Left lung (tissue), 10 donors: ENCODE results near the gene ZNF354C. TPM values are rescaled to one million over a fixed set of nuclear protein-coding genes. Genes with fewer than 3 reads are reported as not detected.

ENCODE experiments used
- ATAC-seq: fragments of 200-7000 bp; cut with Tn5 transposase; one replicate; pipeline ENCODE4 v1.9.1; 2020; ENCODE audit warnings: moderate library complexity
- DNase-seq, 4 donors: peaks; one replicate each; pipeline ENCODE4 v3.0.0-alpha.2; 2013 to 2020
- H3K27ac ChIP-seq, 2 donors: fragments of 200-600 bp; sonication (generic) in 1 of 2; one replicate each; pipeline versions ENCODE4 v1.5.0 to v1.8.0; 2020 to 2021
- H3K27me3 ChIP-seq, 2 donors: fragments of 200-600 bp; sonication (generic) in 1 of 2; one replicate each; pipeline versions ENCODE4 v1.5.0 to v1.8.0; 2020 to 2021
- H3K36me3 ChIP-seq, 2 donors: fragments of 200-600 bp; sonication (generic) in 1 of 2; one replicate each; pipeline versions ENCODE4 v1.5.0 to v1.8.0; 2020 to 2021
- H3K4me1 ChIP-seq, 2 donors: fragments of 200-600 bp; one replicate each; pipeline ENCODE4 v1.8.0; 2021
- H3K4me3 ChIP-seq, 2 donors: fragments of 200-600 bp; sonication (generic) in 1 of 2; one replicate each; pipeline versions ENCODE4 v1.5.0 to v1.8.0; 2020 to 2021; ENCODE audit warnings: mild to moderate bottlenecking in 1 of 2
- H3K9me3 ChIP-seq, 2 donors: fragments of 200-600 bp; sonication (generic) in 1 of 2; one replicate each; pipeline versions ENCODE4 v1.5.0 to v1.8.0; 2020 to 2021
- CTCF ChIP-seq, 2 donors: fragments of 200-600 bp; sonication (generic) in 1 of 2; IDR thresholded peaks; one replicate each; pipeline versions ENCODE4 v1.5.0 to v1.8.0; 2021; ENCODE audit warnings: antibody characterized with exemption in 2 of 2
- intact Hi-C, 2 donors: fragments of 100-400 bp; cut with DNase I; formaldehyde crosslinking; loops; one replicate each; pipeline versions ENCODE4 v1.11.2 to v1.14.2; 2022
- polyA plus RNA-seq, 6 donors: library from polyadenylated mRNA; unstranded; fragments of 120-200 nt; gene quantifications; one replicate each; pipeline ENCODE4 v1.2.1, GENCODE V29; 2013; ENCODE audit not compliant: insufficient read length in 6 of 6
- total RNA-seq, 2 donors: library from RNA; stranded (reverse); fragmentation: NEBNext Ultra II Directional; extraction: Animal tissue kit (Norgen Biotek cat#: 25700); gene quantifications; one replicate each; pipeline ENCODE4 v1.2.1, GENCODE V29; 2021
- donor health status: DM: no; HTN: yes; CAD: no.
- donor health status: DM: no; HTN: no; CAD: no.

Gene ZNF354C
- total and polyA plus RNA-seq, 8 donors, result 5.2 to 18.8 (median 15.9) TPM

- Histone ChIP-seq H3K9me3 (peaks cover 0 to 87% of the 10 kb centered on the region in 2 donors), H3K36me3 (peaks cover 0 to 23% of the 10 kb centered on the region in 2 donors), H3K4me1 (no peaks in the 10 kb centered on the region), H3K27ac (no peak overlapping the region), H3K27me3 (peaks cover 0 to 12% of the 10 kb centered on the region in 2 donors), H3K4me3 (no peak overlapping the region)
- ATAC-seq (no peak), DNase-seq (peak in 2 of 4 donors; percentile 17 to 75)
- TF ChIP-seq CTCF (IDR thresholded peaks at IDR 0.05), result no peak
- intact Hi-C loops, result no loop called here
Observed at GRCh38 chr5:179120951-179121666, 60.9 kb downstream of the ZNF354C start.

- Histone ChIP-seq H3K27ac (no peak overlapping the region), H3K36me3 (peaks cover 0 to 23% of the 10 kb centered on the region in 2 donors), H3K9me3 (peaks cover 0 to 84% of the 10 kb centered on the region in 2 donors), H3K4me3 (no peak overlapping the region), H3K27me3 (peaks cover 0 to 12% of the 10 kb centered on the region in 2 donors), H3K4me1 (no peaks in the 10 kb centered on the region)
- no peak for TF ChIP-seq CTCF (IDR thresholded peaks at IDR 0.05)
- no peak for ATAC-seq
- intact Hi-C loops, result no loop called here
- DNase-seq, result peak in 2 of 4 donors; percentile 22 to 75
Observed at GRCh38 chr5:179121667-179122111, 61.5 kb downstream of the ZNF354C start.

GRCh38 chr5:179122411-179123108 lies 62.4 kb downstream of the ZNF354C start:
- ATAC-seq, result no peak
- intact Hi-C loops, result no loop called here
- H3K9me3 ChIP-seq, result peaks cover 0 to 76% of the 10 kb centered on the region in 2 donors

GRCh38 chr5:179123109-179123426 lies 62.9 kb downstream of the ZNF354C start:
- DNase-seq, result no peak
- Histone ChIP-seq H3K4me3 (no peak overlapping the region), H3K9me3 (peaks cover 0 to 71% of the 10 kb centered on the region in 2 donors), H3K4me1 (no peaks in the 10 kb centered on the region), H3K27ac (no peak overlapping the region), H3K27me3 (peaks cover 0 to 12% of the 10 kb centered on the region in 2 donors), H3K36me3 (peaks cover 0 to 28% of the 10 kb centered on the region in 2 donors)
- ATAC-seq, result no peak
- no peak for TF ChIP-seq CTCF (IDR thresholded peaks at IDR 0.05)
- intact Hi-C loops, result no loop called here

More at GRCh38 chr5:179122411-179123108, 62.4 kb downstream of the ZNF354C start:
- Histone ChIP-seq H3K36me3 (peaks cover 0 to 27% of the 10 kb centered on the region in 2 donors), H3K27ac (no peak overlapping the region), H3K27me3 (peaks cover 0 to 12% of the 10 kb centered on the region in 2 donors), H3K4me3 (no peak overlapping the region), H3K4me1 (no peaks in the 10 kb centered on the region)
- DNase-seq, result peak in 2 of 4 donors; percentile 21 to 66
- TF ChIP-seq CTCF (IDR thresholded peaks at IDR 0.05), result no peak
